ENCODE results near the gene PANK1. TPM values are rescaled to one million over a fixed set of nuclear protein-coding genes. Genes with fewer than 3 reads are reported as not detected.

PANK1 gene
- total RNA-seq, 4 donors from 2014 or later = 1.3 to 5.9 (median 4.2) TPM

DNA sequence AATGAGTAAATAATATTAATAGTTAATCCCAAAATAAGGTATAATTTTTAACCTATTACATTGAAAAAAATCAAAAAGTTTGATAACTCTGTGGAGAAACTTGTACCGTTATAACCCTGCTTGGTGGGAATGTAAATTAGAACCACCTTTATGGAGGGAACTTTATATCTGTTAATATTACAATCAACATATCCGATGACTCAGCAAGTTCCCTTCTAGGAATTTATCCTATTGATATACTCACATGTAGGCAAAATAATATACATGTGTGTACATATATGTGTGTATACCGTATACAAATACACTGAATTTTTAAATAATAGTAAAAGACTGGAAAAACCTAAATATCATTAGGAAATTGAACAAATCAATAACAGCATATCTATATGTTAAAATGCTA, 54.7 kb downstream of the PANK1 start:
- TF ChIP-seq, protein P1, sequence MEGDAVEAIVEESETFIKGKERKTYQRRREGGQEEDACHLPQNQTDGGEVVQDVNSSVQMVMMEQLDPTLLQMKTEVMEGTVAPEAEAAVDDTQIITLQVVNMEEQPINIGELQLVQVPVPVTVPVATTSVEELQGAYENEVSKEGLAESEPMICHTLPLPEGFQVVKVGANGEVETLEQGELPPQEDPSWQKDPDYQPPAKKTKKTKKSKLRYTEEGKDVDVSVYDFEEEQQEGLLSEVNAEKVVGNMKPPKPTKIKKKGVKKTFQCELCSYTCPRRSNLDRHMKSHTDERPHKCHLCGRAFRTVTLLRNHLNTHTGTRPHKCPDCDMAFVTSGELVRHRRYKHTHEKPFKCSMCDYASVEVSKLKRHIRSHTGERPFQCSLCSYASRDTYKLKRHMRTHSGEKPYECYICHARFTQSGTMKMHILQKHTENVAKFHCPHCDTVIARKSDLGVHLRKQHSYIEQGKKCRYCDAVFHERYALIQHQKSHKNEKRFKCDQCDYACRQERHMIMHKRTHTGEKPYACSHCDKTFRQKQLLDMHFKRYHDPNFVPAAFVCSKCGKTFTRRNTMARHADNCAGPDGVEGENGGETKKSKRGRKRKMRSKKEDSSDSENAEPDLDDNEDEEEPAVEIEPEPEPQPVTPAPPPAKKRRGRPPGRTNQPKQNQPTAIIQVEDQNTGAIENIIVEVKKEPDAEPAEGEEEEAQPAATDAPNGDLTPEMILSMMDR (IDR thresholded peaks at IDR 0.05; ENCODE audit: low read depth) = no peak

DNA sequence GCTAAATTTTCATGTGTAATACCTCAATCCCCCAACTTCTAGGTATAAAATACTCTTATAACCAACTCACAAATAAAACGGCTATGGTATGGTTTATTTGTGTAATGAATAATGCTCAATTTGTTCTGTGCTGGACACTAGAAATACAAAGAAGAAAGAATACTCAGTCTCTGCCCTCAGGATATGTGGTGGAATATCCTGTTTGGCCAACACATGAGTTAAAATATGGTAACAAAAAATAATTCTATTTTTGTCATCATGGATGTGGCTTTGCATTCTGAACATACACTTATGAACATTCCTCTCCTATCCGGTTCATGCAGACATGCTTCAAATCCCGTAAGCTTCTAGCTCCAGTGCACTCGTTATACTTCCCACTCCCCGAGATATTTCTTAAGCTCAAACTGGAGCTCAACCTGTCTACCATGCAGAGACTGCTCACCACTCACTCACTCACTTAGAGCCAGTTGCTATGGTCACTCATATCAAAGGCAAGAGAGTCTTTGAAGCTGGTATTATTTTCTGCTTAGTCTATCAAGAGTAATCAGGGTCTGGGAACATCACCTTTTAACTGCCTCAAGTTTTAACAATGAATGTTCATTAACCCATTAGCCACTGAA, 55.8 kb downstream of the PANK1 start:
- TF ChIP-seq, protein P1 (IDR thresholded peaks at IDR 0.05; ENCODE audit: low read depth) = no peak

DNA sequence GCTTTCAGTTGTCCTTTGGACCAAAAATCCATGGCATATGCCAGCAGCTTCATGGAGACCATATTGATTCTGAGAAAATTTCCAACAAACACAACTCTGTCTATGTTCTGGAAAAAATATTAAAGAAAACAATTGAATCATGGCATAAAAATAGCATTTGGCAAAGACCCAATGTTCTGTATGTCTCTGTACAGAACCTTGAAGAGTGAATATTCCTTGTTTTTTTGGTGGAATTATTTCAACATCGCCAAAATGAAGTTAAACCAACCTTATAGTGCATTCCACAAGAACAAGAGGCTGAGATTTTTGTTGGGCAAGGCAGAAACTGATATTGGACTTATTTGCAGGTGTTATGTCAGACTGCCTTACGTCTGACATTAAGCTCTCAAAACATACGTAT, 56.4 kb downstream of the PANK1 start:
- TF ChIP-seq, protein P1 (IDR thresholded peaks at IDR 0.05; ENCODE audit: low read depth) = no peak

DNA sequence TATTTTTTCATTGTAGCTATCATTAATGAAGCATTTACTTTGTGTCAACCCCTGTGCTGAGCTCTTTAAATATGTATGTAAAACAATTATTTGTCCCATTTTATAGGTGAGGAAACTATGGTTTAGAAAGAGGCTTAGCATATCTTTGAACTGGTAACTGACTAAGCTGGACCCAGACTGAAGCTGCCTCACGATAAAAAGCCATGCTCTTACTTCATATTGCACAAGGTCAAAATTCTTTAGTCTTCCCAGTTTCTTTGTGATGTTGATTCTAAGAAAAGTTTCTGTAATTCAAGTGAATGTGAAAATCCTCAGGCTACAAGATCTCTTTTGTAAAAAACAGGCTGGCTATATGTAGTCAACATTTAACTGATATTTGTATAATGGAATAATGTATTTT, 63.0 kb downstream of the PANK1 start:
- TF ChIP-seq, protein P1 (IDR thresholded peaks at IDR 0.05; ENCODE audit: low read depth) = no peak

DNA sequence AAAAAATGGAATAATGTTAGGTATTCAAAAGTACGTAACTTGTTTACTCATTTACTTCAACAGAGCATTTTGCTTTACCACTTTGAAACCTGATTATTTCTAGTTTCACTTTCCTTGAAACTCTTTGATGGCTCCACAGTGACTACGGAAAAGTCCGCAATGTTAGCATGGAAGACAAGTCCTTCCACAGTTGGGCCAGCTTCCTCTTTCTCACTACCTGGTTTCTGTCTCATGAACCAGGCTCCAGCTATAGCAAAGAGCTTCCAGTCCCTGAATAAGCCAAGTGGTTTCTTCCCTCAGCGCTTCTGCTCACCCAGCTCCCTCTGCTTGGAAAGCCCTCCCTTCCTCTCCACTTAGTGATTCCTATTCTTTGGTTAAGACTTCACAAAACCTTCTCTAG, 64.8 kb downstream of the PANK1 start:
- TF ChIP-seq, protein P1 (IDR thresholded peaks at IDR 0.05; ENCODE audit: low read depth) = no peak

DNA sequence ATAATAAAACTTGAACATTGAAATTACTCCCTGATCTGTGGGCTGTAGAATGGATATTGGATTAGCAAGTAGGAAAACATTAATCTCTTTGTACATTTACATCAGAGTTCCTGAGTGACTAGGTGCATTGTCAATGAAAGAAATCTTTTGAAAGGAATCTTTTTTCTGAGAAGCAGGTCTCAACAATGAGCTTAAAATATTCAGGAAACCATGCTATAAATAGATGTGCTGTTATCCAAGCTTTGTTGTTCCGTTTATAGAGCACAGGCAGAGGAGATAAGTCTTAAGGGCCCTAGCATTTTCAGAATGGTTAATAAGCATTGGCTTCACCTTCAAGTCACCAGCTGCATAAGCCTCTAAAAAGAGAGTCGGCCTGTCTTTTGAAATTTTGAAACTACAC, 68.3 kb downstream of the PANK1 start:
- TF ChIP-seq, protein P1 (IDR thresholded peaks at IDR 0.05; ENCODE audit: low read depth) = no peak

DNA sequence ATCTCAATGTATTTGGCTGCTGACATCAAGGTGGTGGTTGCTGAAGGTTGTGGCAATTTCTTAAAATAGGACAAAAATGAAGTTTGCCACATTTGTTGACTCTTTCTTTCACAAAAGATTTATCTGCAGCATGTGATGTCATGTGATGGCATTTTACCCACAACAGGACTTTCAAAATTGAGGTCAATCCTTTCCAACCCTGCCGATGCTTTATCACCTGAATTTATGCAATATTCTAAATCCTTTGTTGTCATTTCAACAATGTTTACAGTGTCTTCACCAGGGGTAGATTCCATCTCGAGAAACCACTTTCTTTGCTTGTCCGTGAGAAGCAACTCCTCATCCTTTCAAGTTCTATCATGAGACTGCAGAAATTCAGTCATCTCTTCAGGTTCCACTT, 69.0 kb downstream of the PANK1 start:
- TF ChIP-seq, protein P1 (IDR thresholded peaks at IDR 0.05; ENCODE audit: low read depth) = no peak

Measured in subcutaneous adipose tissue (tissue), 4 donors.